DND-41 (cell line): ENCODE measurements around the gene PLA2R1.

Experiments used
- ATAC-seq: fragments of 200-7000 bp; cut with Tn5 transposase; 3 replicates; pipeline ENCODE4 v1.9.1; 2021; ENCODE audit warnings: low read depth; ENCODE audit not compliant: insufficient read depth
- DNase-seq: peaks from one replicate; pipeline ENCODE4 v3.0.0-alpha.2; 2020
- H2AFZ ChIP-seq: 2 replicates; pipeline ENCODE4 v1.6.0; 2012; ENCODE audit warnings: low read depth, low read length
- H3K27ac ChIP-seq: 2 replicates; pipeline ENCODE4 v1.5.1; 2012; ENCODE audit warnings: low read length, inconsistent platforms
- H3K27me3 ChIP-seq: fragments of 200-600 bp; sonication (generic); 2 replicates; pipeline ENCODE4 v1.6.0; 2012; ENCODE audit warnings: low read length, mild to moderate bottlenecking, inconsistent platforms; ENCODE audit not compliant: insufficient read depth, poor library complexity
- H3K36me3 ChIP-seq: 2 replicates; pipeline ENCODE4 v1.5.1; 2012; ENCODE audit warnings: low read length, inconsistent platforms; ENCODE audit not compliant: insufficient read depth
- H3K4me1 ChIP-seq: 2 replicates; pipeline ENCODE4 v1.5.1; 2012; ENCODE audit warnings: mild to moderate bottlenecking, low read length; ENCODE audit not compliant: insufficient read depth
- H3K4me2 ChIP-seq: 2 replicates; pipeline ENCODE4 v1.6.0; 2012; ENCODE audit warnings: mild to moderate bottlenecking, moderate library complexity, low read length, inconsistent platforms; ENCODE audit not compliant: insufficient read depth
- H3K4me3 ChIP-seq, 2 experiments: fragments of 200-600 bp in 1 of 2; shearing (Covaris generic) in 1 of 2; 2 replicates each; pipeline ENCODE4 v1.5.1; 2012 to 2016; ENCODE audit warnings: inconsistent platforms in 2 of 2, low read length in 2 of 2, mild to moderate bottlenecking in 2 of 2, low read depth in 1 of 2, moderate library complexity in 1 of 2
- H3K79me2 ChIP-seq: 2 replicates; pipeline ENCODE4 v1.6.0; 2012; ENCODE audit warnings: low read length, inconsistent platforms; ENCODE audit not compliant: insufficient read depth
- H3K9ac ChIP-seq: 2 replicates; pipeline ENCODE4 v1.6.0; 2012; ENCODE audit warnings: low read depth, mild to moderate bottlenecking, inconsistent platforms, low read length, moderate library complexity
- H3K9me3 ChIP-seq: 2 replicates; pipeline ENCODE4 v1.5.1; 2012; ENCODE audit warnings: low read length, moderate library complexity, mild to moderate bottlenecking, inconsistent platforms; ENCODE audit not compliant: insufficient read depth, severe bottlenecking
- H4K20me1 ChIP-seq: 2 replicates; pipeline ENCODE4 v1.6.0; 2012; ENCODE audit warnings: low read length; ENCODE audit not compliant: insufficient read depth
- CTCF ChIP-seq: IDR thresholded peaks from 2 replicates; pipeline ENCODE4 v1.5.1; 2012; ENCODE audit warnings: borderline replicate concordance, low read length, moderate library complexity, mild to moderate bottlenecking; ENCODE audit not compliant: poor library complexity, severe bottlenecking; ENCODE audit errors: extremely low read depth
- EZH2 ChIP-seq: IDR thresholded peaks from 3 replicates; pipeline ENCODE4 v1.6.1; 2012; ENCODE audit warnings: borderline replicate concordance, low read depth, mild to moderate bottlenecking, moderate library complexity, low read length, inconsistent platforms; ENCODE audit not compliant: severe bottlenecking

Gene PLA2R1

GRCh38 chr2:159904127-159904958, 158.1 kb downstream of the PLA2R1 start, which contains the start of gene LY75:
TSS of gene LY75 (minus strand) at chr2:159904756.
- Histone ChIP-seq H4K20me1 (no peaks in the 10 kb centered on the region), H3K36me3 (no peaks in the 10 kb centered on the region), H3K9me3 (no peaks in the 10 kb centered on the region), H3K4me2 (peak within 1 kb of the TSS; percentile 75), H3K9ac (peak within 1 kb of the TSS; percentile 37), H3K79me2 (no peaks in the 10 kb centered on the region), H3K27ac (no peak within 1 kb of the TSS), H3K4me1 (peaks cover 11% of the 10 kb centered on the region), H3K4me3 (peak within 1 kb of the TSS in 1 of 2 experiments; percentile 50; a peak in 3 of 4 replicates), H3K27me3 (peaks cover 3% of the 10 kb centered on the region), H2AFZ (peak within 1 kb of the TSS; percentile 71)
- DNase-seq (peak; percentile 36), ATAC-seq (peak; percentile 67)
- TF ChIP-seq EZH2 = no peak
- TF ChIP-seq CTCF = no peak

- no peaks in the 10 kb centered on the region for H3K36me3 ChIP-seq
- no peak overlapping the region for H3K27ac ChIP-seq
- peak overlapping the region in 1 of 2 experiments; percentile 50; a peak in 3 of 4 replicates for H3K4me3 ChIP-seq
- TF ChIP-seq CTCF (no peak), EZH2 (no peak)
- peak; percentile 91 for ATAC-seq
- H4K20me1 ChIP-seq = no peaks in the 10 kb centered on the region
- H3K9ac ChIP-seq = peak overlapping the region; percentile 37
- peak; percentile 52 for DNase-seq
- no peaks in the 10 kb centered on the region for H3K9me3 ChIP-seq
- peaks cover 3% of the 10 kb centered on the region for H3K27me3 ChIP-seq
- peaks cover 11% of the 10 kb centered on the region for H3K4me1 ChIP-seq
- peak overlapping the region; percentile 75 for H3K4me2 ChIP-seq
- peak overlapping the region; percentile 71 for H2AFZ ChIP-seq
- H3K79me2 ChIP-seq = no peaks in the 10 kb centered on the region
Observed at GRCh38 chr2:159903443-159904126, 158.8 kb downstream of the PLA2R1 start.

GRCh38 chr2:159902722-159903121, 159.7 kb downstream of the PLA2R1 start:
- ATAC-seq (no peak), DNase-seq (no peak)
- H3K4me2 ChIP-seq = no peak overlapping the region

More at GRCh38 chr2:159902722-159903121, 159.7 kb downstream of the PLA2R1 start:
- H3K4me3 ChIP-seq = no peak overlapping the region
- no peak overlapping the region for H3K9ac ChIP-seq
- no peaks in the 10 kb centered on the region for H3K36me3 ChIP-seq
- H3K79me2 ChIP-seq = no peaks in the 10 kb centered on the region
- peaks cover 11% of the 10 kb centered on the region for H3K4me1 ChIP-seq
- TF ChIP-seq EZH2 (no peak), CTCF (no peak)
- H3K9me3 ChIP-seq = no peaks in the 10 kb centered on the region
- no peak overlapping the region for H3K27ac ChIP-seq
- H3K27me3 ChIP-seq = peaks cover 3% of the 10 kb centered on the region
- H4K20me1 ChIP-seq = no peaks in the 10 kb centered on the region
- no peak overlapping the region for H2AFZ ChIP-seq
